ENCODE measurements around the gene HSPA12B.

- TF ChIP-seq POLR2A (IDR thresholded peaks at IDR 0.05; ENCODE audit: low read depth, low read length) (no peak), RCOR1 (IDR thresholded peaks at IDR 0.05; ENCODE audit: insufficient replicate concordance, low read length) (no peak), CHD1 (IDR thresholded peaks at IDR 0.05; ENCODE audit: low read depth, low read length) (no peak), MAZ (IDR thresholded peaks at IDR 0.05; ENCODE audit: borderline replicate concordance, low read depth, low read length) (no peak), CEBPB (IDR thresholded peaks at IDR 0.05; ENCODE audit: low read depth, low read length) (no peak), FOS (IDR thresholded peaks at IDR 0.05; ENCODE audit: low read depth, low read length) (no peak), RAD21 (IDR thresholded peaks at IDR 0.05; ENCODE audit: low read length) (no peak)
- TF ChIP-seq, protein P1, sequence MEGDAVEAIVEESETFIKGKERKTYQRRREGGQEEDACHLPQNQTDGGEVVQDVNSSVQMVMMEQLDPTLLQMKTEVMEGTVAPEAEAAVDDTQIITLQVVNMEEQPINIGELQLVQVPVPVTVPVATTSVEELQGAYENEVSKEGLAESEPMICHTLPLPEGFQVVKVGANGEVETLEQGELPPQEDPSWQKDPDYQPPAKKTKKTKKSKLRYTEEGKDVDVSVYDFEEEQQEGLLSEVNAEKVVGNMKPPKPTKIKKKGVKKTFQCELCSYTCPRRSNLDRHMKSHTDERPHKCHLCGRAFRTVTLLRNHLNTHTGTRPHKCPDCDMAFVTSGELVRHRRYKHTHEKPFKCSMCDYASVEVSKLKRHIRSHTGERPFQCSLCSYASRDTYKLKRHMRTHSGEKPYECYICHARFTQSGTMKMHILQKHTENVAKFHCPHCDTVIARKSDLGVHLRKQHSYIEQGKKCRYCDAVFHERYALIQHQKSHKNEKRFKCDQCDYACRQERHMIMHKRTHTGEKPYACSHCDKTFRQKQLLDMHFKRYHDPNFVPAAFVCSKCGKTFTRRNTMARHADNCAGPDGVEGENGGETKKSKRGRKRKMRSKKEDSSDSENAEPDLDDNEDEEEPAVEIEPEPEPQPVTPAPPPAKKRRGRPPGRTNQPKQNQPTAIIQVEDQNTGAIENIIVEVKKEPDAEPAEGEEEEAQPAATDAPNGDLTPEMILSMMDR (conservative IDR thresholded peaks at IDR 0.05; ENCODE audit: low read depth, low read length): no peak
- TF ChIP-seq, protein P2, sequence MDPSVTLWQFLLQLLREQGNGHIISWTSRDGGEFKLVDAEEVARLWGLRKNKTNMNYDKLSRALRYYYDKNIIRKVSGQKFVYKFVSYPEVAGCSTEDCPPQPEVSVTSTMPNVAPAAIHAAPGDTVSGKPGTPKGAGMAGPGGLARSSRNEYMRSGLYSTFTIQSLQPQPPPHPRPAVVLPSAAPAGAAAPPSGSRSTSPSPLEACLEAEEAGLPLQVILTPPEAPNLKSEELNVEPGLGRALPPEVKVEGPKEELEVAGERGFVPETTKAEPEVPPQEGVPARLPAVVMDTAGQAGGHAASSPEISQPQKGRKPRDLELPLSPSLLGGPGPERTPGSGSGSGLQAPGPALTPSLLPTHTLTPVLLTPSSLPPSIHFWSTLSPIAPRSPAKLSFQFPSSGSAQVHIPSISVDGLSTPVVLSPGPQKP (IDR thresholded peaks at IDR 0.05; ENCODE audit: borderline replicate concordance, low read depth, low read length): no peak
Observed at GRCh38 chr20:3705970-3706739, 26.3 kb upstream of the HSPA12B start.

Measured in IMR-90 (cell line).